ENCODE results near the gene GALNT16. TPM values are rescaled to one million over a fixed set of nuclear protein-coding genes. Genes with fewer than 3 reads are reported as not detected.
"Not testable (repeated sequence)": the region's sequence is repeated elsewhere in the genome, so short reads cannot be mapped to it uniquely, and the experiment has no call there.

GALNT16 gene
- polyA plus RNA-seq, 4 donors: 3.5 to 30.8 (median 4.6) TPM

DNA sequence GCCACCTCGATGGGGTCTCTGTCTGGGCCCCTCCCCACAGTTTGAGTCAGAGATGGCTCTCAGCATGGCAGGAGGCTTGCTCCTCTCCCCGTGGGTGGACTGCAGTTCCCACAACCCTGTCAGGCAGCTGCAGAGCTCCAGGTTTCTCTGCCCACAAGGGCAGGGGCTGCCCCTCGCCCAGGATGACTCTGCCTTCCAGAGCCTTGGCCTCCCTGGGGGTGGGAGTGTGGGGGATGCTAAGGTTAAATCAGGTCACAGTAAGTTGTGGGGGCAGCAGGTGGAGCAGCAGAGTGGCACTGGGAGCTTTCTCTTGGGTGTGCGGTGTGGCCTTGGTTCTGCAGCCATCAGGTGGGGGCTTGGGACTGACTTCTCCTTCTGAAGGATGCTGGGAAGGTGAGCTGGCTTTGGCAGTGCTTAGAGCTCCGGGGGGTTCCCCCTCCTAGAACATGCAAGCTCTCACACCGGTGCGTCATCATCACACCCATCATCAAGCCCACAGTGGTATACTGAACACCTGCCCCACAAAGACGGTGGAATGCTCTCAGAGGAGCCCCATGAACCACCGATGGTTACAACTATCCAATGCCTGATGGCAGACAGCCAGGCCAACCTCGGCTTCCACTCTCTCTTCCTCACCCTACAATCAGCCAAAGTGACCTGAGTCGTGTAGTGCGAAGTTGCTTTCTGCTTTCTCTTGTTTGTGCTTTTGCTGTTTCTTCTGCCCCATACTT lies 98.4 kb downstream of the GALNT16 start:
- DNase-seq (ENCODE audit: low read depth in 4 of 4, low spot score in 3 of 4): no peak

DNA sequence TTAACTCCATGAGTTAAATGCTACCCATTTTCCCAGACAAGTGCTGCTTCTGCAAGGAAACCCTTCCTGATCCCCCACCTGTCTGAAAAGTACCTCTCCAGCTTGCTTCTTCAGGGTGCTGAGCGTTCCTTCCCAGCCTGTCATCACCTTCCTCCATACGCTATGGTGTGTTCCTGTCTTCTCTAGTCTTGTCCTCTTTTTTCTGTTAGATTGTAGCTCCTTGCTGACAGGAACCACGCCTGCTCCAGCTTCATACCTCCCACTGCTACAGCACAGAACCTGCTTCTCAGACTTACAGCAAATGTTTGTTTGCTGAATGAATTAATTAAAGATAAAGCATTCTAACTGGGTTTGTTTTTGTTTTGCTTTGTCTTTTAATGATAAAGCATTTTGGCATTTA lies 99.0 kb downstream of the GALNT16 start:
- DNase-seq (ENCODE audit: low read depth in 4 of 4, low spot score in 3 of 4): no peak

DNA sequence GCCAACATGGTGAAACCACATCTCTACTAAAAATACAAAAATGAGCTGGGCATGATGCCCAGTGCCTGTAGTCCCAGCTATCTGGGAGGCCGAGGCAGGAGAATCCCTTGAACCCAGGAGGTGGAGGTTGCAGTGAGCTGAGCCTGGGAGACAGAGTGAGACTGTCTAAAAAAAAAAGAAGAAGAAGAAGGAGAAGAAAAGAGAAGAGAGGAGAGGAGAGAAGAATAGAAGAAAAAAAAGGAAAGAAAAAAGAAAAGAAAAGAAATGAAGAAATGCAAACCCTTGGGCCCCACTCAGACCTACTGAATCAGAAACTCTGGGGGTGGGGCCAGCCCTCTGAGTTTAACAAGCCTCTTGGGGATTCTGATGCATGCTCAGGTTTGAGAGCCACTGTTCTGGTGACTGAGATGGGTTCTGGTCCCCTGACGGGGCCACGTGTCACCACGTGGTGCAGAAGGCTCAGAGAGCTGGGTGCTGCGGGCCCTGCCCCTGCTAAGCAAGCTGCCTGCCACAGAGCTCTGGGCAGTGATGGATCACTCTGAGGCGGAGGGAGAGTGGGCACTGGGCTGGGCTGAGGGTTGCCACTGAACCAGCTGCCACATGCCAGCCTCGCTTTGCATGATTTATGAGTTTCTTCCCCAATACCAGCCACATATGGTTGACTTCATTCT lies 100.6 kb downstream of the GALNT16 start:
- DNase-seq (ENCODE audit: low read depth in 4 of 4, low spot score in 3 of 4): no peak

DNA sequence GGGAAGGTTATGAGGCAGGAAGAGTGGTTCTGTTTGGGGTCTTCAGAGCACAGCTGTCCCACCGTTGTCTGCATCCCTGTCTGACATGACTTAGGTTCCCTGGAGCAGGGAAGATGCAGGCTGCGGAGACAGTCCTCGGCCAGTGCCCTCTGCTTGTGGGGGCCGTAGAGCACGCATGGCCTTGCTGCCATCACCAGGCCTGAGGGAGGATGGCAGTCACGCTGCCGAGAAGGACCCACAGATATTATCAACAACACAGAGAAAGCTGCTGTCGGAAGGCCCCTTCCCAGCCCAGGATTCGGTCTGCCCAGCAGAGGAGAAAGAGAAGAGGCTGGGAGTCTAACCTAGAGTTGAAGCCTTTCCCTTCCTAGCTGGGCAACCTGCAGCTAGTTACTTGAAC lies 103.1 kb downstream of the GALNT16 start:
- no peak for DNase-seq (ENCODE audit: low read depth in 4 of 4, low spot score in 3 of 4)

DNA sequence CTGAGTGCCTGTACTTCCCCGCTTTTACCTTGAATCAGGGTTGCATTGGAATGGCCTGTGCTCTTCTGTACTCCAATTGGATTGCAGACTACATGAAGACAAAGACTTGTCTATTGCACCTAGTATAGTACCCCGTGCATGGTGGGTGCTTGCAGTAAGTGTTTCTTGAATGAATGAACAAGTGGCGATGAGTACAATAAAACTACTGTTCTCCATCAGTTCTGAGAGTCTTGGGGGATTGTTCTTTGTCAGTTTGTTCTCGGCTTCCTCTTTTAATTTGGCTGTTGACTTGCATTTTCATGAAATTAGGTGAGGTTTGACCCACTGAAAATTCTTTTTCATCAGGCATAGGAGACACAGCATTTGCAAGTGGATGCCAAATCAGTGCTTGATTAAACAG lies 104.0 kb downstream of the GALNT16 start:
- DNase-seq (ENCODE audit: low read depth in 4 of 4, low spot score in 3 of 4): no peak

DNA sequence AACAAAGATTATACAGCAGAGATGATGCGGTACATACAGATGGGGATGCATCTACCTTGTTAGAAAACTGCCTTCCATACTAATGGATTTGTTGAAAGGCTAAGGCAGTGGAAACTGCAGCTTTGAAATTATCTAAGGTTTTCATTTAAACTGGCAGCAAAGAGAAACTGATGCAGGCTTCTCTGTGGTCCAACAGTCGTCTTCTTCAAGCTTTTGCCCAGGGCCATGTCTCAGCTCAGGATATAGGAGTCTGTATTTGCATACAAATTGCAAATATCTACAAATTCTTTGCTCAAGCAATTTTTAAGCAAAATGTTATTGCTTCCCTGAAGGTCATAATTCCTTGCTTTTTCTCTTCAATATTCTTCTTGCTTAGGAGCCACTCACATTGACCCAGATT lies 104.4 kb downstream of the GALNT16 start:
- no peak for DNase-seq (ENCODE audit: low read depth in 4 of 4, low spot score in 3 of 4)

DNA sequence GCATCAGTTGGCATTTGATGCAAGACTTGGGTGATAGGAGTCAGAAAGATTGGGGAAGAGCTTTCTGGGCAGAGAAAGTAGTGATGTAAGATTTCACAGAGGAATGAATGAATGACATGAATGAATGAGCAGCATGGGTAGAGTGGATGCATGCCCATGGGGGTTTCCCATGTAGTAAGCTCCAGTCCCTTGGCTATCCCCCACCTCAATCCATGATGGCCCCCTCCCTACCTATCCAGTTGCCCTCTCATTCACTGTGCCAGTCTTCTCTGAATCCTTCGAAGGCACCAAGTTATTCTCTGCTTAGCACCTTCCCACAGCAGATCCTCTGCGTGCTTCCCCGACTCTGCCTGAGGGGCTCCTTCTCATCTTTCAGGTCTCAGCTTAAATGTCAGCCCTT lies 106.1 kb downstream of the GALNT16 start:
- no peak for DNase-seq (ENCODE audit: low read depth in 4 of 4, low spot score in 3 of 4)

DNA sequence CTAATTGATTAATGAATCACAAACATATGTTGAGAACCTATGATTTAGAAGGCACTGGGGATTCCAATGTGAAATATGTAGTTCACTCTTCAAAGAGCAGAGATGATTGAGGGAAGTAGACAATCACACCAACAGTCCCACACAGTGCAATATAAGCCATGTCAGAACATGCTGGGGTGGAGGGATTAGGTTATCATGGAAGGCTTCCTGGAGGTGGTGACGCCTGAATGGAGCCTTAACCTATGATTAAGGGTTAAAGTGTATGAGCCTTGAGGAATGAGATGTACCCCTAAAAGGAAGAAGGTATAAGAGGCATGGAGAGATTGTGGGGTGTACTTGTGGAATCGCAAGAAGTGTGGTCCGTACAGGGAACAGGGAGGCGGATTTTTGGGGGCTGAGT lies 106.8 kb downstream of the GALNT16 start:
- no peak for DNase-seq (ENCODE audit: low read depth in 4 of 4, low spot score in 3 of 4)

DNA sequence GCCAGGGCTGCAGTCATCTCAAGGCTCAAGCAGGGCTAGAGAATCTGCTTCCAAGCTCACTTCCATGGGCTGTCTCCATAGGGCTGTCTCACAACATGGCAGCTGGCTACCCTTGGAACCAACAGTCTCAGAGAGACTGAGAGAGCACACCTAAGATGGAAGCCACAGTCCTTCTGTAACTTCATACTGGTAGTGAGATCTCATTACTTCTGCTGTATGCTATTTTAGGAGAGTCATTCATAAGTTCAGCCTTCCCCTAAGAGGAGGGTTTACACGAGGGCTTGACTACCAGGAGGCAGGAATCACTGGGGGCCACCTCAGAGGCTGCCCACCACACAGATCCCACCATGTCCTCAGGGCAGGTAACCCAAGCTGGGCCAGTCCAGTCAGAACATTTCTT lies 108.4 kb downstream of the GALNT16 start:
- DNase-seq (ENCODE audit: low read depth in 4 of 4, low spot score in 3 of 4): no peak

DNA sequence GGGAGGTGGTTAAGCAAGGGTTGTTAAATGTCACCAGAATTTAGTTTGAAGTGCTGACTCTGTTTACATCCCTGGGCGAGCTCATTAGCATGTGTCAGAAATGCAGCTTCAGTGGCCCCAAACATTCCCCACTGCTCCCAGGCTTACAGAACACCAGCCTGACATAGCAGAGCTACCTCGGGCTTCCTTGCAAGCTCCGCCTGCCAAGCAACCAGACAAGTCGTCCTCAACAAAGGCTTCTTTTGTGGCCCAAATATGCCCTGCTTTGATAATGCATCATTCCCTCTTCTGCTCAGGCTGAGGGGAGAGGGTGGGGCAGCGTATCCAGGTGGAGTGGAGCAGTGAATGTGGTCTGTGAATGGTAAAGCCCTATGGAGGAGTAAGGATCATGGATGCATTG lies 110.1 kb downstream of the GALNT16 start:
- no peak for DNase-seq (ENCODE audit: low read depth in 4 of 4, low spot score in 3 of 4)

DNA sequence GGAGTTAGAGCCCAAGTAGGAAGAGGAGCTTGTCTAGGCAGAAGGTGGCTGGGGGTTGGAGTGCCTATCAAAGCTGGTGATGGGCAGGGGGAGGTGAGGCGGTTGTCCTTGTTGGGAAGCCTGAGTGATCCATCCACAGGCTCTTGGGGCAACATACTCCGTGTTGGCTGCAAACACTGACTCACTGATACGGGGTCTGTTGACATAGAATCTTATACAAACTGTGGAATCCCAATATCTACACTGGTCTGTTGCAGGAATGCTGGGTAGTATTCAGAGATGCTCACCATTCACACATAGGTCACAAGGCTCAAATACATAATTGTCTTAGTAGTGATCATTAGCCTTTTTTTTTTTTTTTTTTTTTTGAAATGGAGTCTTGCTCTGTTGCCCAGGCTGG lies 112.2 kb downstream of the GALNT16 start:
- no peak for DNase-seq (ENCODE audit: low read depth in 4 of 4, low spot score in 3 of 4)

DNA sequence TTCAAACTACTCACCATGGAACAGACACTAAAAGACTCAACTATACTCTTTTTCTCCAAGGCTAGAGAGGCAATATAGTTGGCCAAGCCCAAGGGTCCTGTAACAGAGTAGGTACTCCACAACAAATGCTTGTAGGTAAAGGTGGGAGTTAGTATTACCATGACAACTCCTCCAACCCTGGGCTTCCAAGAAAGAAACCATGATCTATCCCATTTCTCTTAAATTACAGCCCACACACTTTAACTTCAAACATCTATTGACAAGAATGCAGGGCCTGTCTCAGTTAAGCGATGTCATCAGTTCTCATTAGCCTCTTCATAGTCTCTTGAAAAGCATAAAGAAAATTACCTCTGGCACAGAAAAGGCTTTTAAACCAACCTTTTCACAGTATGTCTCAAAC lies 113.1 kb downstream of the GALNT16 start:
- no peak for DNase-seq (ENCODE audit: low read depth in 4 of 4, low spot score in 3 of 4)

DNA sequence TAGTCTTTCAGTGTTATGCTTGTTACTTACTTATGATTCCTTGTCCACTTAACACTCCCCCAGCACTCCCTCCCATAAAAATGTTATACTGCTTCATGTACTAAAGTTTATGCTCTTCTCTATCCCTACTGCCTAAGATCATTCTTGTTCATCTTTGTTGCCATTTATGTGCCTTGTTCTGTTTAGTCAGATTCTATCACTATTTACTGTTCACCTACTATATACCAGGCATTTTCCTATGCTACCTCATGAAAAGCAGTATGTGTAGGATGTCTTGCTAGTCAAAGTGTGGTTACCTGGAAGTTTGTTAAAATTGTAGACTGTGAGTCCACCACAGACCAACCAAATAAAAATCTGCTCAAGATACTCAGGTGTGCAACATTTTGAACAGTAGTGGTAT lies 114.3 kb downstream of the GALNT16 start:
- DNase-seq (ENCODE audit: low read depth in 4 of 4, low spot score in 3 of 4): no peak

DNA sequence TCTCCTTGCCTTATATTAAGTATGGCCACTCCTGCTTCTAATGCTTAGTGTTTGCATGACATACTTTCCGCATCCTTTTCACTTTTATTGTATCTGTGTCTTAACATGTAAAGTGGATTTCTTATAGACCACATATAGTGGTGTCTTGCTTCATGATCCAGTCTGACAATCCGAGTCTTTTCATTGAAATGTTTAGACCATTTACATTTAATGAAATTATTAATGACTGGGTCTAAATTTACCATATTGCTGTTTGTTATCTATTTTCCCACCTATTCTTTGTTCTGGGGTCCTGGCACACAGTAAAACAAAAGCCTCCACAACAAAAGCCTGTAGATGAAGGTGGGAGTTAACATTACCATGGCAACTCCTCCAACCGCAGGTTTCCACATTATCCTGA lies 115.2 kb downstream of the GALNT16 start:
- DNase-seq (ENCODE audit: low read depth in 4 of 4, low spot score in 3 of 4): no peak

DNA sequence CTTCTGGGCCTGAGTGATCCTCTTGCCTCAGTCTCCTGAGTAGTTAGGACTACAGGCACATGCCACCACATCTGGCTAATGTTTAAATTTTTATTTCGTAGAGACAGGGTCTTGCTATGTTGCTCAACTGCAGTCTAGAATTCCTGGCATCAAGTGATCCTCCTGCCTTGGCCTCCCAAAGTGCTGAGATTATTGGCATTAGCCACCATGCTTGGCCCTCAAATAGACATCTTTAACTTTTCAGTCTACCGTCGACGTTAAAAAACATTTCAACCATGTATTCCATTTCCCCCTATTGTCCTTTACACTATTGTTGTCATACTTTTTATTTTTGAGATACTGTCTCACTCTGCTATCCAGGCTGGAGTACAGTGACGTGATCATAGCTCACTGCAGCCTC lies 115.8 kb downstream of the GALNT16 start:
- DNase-seq (ENCODE audit: low read depth in 4 of 4, low spot score in 3 of 4): no peak

DNA sequence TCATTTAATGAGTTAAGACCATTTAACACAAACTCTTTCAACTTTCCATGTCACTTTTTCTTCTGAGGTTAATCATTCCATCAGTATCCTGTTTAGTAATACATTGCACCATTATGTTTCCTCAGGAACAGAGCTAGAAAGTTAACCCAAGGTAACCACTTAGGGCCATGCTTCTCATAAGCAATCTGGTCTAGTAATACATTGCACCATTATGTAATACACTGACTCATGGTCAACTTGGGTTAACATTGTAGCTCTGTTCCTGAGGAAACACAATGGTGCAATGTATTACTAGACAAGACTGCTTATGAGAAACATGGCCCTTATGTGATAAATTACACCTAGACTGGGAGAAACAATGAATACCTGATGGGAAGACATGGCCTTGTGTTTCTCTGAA lies 116.5 kb downstream of the GALNT16 start:
- DNase-seq (ENCODE audit: low read depth in 4 of 4, low spot score in 3 of 4): no peak

DNA sequence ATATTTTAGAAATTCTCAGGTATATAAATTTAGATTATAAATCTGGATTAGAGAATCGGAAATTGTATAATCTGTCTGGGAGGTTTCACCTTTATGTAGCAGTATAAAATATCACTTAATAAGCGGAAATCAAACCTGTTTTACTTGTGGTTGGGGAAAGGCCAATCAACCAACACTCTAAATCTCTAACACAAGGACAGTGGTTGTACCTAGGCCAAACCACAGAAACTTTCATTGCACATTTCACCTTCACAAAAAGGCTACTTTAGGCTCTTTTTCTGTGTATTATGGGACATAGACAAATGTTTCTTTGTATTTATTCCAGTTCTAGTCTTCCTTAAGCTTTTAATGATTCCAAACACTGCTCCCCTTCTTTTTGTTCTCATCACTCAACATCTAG lies 118.3 kb downstream of the GALNT16 start:
- no peak for DNase-seq (ENCODE audit: low read depth in 4 of 4, low spot score in 3 of 4)

DNA sequence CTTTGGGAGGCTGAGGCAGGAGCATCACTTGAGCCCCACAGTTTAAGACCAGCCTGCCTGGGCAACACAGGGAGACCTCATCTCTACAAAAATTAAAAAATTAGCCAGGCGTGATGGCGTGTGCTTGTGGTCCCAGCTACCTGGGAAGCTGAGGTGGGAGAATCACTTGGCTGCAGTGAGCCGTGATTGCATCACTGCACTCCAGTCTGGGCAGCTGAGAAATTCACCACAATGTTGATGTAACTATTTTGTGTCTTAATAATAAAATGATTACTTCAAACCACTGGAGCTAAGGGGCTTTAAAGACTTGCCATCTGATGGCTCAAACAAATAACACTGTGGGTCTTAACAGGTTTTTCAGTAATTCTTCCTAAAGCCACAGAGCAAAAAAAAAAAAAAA lies 127.4 kb downstream of the GALNT16 start:
- no peak for DNase-seq (ENCODE audit: low read depth in 4 of 4, low spot score in 3 of 4)

DNA sequence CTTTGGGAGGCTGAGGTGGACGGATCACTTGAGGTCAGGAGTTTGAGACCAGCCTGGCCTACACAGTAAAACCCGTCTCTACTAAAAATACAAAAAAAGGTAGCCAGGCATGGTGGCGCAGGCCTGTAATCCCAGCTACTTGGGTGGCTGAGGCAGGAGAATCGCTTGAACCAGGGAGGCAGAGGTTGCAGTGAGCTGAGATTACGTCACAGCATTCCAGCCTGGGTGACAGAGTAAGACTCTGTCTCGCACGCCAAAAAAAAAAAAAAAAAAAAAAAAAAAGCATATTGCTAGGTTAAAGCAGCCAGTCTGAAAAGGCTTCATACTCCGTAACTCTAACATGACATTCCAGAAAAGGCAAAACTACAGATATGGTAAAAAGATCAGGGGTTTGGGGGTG lies 131.4 kb downstream of the GALNT16 start:
- DNase-seq (ENCODE audit: low read depth in 4 of 4, low spot score in 3 of 4): not testable (repeated sequence)

DNA sequence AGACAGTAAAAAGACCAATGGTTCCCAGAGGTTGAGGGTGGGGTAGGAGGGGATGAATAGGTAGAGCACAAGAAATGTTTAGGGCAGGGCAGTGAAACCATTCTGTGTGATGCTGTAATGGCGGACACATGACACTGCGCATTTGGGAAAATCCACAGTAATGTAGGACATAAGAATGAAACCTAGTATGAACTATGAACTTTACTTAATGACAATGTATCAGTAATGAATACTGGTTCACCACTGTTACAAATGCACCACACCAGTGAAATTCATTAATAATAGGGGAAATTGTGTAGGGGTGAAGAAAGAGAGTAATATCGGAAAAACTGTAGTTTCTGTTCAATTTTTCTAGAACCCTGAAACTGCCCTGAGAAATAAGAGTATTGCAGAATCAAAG lies 132.5 kb downstream of the GALNT16 start:
- DNase-seq (ENCODE audit: low read depth in 4 of 4, low spot score in 3 of 4): no peak

DNA sequence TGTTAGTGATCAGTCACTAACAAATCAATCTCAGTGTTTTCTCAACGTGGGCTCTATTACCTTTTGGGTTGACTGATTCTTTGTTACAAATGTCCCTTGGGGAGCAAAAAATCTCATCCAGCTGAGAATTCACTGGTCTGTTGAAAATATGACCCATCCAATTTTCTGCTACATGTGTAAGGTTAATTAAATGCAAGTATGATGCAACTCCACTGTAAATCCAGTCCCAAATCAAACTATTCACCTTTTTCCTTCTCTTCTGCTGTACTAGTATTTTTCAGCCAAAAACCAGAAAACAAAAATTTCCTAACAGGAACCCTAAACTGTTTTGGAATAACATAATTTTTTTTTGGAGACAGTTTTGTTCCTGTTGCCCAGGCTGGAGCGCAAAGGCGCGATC lies 136.0 kb downstream of the GALNT16 start:
- DNase-seq (ENCODE audit: low read depth in 4 of 4, low spot score in 3 of 4): no peak

DNA sequence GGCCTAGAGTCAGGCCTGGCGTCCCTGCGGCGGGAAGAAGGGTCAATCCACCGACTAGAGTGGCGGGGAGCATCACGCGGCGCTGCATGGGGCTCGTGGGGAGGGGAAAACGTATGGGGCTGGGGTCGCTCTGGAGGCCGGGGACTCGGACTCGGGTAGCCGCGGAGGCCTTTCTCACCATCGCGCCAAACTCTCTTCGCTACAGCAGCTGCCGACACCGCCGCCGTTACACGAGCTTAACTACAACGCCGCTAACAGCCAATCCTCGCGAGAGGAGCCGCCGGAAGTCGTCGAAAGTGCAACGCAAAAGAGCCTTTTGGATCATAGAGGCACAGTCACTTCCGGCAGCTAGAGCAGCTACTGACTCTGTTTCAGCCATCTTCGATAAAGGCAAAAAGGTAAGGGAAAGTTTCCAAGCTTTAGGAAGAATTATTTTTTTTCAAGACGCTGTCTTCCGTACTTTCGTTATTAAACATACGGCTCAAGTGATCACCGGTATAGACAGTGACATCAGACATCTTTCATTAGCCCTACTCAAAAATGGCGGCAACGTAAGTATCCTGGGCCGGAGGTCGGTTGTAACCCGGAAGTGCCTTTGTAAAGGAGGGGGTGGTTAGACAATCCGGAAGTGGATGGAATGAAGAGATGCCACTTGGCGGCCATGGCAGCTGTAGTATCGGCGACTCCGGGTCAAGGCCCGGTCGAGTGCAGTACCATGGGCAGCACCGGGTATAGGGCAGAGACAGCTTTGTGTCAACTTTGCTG lies 138.3 kb downstream of the GALNT16 start, which contains the start of the genes ERH and SLC39A9:
TSS of gene ERH (minus strand) at position 247 of the 765 bp plus-strand sequence. CDS start at position 181, 66 bp downstream.
TSS of gene SLC39A9 (plus strand) at position 640 of the 765 bp plus-strand sequence. CDS start 678 bp downstream, outside the sequence.
- DNase-seq (ENCODE audit: low read depth in 4 of 4, low spot score in 3 of 4): peak; percentile 96 to 99 (median 96)
